CD4-positive, alpha-beta T cell treated with Interleukin-6 for 4 hours (primary cell): ENCODE measurements around the gene ZFYVE21.

Source experiments
- DNase-seq: peaks from one replicate; pipeline ENCODE4 v3.0.0-alpha.2; 2020; ENCODE audit warnings: mixed read lengths

The ZFYVE21 gene

DNA sequence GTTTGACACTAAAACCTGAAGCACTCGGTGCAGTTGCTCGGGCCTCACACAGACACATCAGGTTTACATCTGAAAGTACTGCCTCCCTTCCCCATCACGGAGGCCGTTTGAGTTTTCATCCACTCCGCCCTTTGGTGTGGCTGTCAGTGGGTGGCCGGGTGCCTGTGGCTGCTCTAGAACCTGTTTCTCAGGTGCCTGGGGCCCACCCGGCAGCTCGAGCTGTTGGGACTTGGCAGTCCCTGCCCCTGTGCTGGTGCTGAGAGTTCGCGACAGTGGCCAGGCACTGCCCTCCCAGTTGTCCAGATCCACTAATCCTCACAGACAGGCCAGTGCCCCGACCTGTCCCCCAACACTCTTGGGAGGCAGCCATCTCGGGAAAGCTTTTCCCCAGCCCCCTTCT is 22.7 kb upstream of the ZFYVE21 start:
- DNase-seq: no peak

DNA sequence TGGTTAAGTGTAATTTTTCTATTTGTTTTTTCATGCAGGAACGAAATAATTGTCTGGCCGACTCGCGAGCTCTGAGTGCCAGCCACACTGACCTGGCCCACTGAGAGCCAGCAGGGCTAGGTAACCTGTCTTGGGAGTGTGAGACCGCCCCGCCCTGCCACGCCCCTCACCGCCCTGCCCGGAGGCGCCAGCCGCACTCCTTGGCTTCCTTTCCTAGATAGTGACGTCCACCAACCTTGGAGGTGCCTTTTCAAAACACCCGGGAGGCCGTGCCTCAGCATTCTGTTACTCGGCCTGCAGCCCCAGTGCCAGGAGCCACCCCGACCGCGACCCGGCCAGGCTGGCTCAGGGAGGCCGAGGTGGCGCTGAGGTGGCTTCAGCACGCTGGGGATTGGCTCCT is 22.1 kb upstream of the ZFYVE21 start:
- no peak for DNase-seq

DNA sequence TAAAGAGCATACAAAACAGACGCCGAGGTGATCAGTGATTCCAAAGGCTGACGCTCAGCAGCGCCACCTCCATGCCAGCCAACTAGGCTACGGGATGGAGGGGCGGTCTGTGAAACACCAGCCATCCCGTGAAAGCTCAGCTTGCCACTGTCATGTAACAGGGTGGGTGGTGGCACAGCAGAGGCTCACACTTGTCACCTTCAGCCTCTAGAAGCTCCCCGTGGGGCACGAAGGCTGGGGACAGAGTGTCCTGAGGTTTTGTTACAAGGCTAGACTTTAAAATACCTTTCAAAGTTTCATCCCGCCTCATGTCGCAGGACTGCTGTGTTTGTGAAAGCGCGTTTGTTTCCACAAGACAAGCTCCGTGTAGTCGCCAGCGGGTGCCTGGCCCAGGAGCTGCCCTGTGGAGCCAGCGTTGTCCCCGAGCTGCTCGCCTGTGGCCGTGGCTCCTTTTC is 21.0 kb upstream of the ZFYVE21 start:
- no peak for DNase-seq

DNA sequence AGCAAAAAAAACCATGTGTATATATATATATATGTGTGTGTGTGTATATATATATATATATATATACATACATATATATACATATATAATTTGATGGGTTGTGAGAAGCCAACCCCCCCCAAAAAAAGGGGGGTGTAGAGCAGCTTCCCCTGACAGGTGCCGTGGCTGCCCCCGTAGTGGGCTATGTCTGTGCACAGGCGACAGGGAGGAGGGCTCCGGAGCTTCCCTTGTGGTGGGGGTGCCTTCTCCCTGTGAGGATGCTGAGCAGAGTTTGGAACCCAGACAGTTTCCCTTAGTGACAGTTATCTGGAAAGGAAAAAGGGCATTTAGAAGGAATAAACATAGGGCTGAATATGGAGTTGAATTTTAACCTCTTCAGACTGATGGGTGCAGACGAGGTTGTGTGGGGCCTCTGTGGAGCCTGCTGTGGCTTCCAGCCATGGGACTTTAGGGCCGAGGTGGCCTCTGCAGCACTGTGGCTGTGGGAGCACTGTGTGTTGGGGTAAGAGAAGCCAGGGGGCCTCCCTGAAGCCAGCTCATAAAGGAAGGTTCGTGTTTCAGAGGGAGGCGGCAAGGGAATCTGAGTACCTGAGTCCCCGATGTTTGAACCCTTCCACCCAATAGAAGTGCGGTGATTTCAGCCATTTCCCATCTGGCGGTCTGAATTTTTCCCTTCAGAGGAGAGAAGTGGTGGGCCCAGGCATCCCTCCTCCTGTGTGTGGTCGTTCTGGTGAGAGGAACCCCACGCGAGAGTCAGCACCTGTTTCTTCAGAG is 20.1 kb upstream of the ZFYVE21 start:
- DNase-seq: no peak

DNA sequence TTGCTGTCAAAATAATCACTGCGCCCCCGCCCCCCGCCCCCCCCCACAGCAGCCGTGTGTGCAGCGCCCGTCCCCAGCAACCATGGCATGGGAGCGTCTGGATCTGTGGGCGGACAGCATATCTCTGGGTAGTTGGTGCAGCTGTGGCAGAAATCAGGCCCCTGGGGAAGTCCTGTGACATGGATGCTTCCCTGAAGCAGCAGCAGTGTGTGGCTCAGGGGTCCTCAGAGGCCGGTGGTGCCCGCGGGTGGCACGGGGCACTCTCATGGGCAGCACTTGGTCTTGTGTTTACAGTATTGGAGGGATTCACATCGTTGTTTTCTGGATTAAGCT is 19.6 kb upstream of the ZFYVE21 start:
- DNase-seq: no peak

DNA sequence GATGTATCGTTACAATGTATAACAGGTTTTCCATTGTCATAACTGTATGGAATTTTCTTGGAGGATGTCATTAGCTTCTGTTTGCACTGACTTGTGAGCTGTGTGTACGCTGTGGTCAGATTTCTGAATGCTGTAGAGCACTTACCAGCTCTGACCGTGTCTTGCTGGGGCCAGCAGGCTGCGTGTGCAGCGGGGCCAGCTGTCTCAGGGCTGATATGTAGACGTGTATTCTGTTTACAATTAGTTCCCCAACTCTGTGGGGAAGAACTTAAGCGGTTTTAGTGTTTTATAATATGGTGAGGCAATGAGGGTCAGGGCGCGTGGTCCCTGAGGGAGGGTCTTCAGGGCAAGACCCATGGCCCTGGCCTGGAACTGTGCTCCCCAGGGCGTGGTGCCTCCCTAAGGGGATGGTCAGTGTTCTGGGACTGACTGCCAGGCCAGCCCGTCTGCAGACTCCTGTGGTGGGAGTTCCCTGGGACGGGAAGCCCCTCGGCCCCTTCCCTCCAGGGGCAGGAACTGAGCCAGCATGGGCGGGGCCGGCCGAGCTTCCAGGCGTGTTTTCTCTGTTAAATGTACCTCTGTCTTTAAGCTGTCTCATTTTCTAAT is 19.0 kb upstream of the ZFYVE21 start:
- DNase-seq: no peak

DNA sequence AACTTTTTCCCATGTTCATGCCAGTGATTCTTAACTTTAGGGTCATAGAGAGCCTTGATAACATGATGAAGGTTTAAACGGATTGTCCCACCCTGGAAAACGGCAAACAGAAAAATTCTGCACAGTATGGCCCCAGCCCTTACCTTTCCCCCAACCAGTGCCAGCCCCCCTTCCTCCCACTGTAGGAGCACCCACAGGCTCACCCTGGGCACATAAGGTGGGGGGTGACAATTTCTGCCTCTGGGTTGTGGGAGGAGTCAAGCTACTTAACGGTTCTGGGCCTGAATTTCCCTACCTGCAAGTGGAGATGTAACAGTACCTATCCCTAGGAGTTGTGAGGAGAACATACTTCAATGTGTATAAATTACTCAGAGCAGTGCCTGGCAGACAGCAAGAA is 18.4 kb upstream of the ZFYVE21 start:
- no peak for DNase-seq

DNA sequence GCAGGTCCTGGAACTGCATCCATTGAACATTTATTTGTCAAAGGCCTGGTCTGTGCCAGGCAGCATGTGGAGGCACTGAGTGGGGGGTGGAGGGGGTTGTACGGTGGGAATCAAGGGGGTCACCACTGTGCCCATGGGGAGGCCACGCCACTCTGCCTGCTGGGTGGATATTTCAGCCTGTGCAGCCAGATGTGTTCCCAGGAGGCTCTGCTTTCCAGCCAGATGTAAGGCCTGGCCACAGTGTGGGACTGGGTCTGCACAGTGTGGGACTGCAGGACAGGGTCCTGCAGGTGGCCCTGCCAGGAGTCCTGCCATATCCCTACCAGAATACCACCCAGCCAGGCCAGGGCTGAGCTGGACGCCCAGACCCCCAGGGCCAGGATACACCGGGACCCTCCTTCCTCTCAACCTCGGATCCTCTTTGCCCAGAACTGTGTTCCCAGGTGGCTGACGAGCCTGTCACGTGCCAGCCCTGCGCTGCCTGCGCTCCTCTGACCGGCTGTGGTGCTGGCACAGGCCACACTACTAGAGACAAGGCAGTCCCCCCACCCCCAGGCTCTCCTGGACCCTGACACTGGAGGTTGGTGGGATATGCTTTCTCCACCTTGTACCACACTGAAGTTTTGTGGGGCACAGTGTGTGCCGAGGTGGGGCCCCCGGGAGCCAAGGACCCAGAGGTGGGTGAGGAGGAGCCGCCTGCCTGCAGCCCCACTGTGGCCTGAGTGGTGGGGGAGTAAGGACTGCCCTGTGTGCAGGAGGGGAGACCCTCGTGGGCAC is 17.8 kb upstream of the ZFYVE21 start:
- DNase-seq: no peak

DNA sequence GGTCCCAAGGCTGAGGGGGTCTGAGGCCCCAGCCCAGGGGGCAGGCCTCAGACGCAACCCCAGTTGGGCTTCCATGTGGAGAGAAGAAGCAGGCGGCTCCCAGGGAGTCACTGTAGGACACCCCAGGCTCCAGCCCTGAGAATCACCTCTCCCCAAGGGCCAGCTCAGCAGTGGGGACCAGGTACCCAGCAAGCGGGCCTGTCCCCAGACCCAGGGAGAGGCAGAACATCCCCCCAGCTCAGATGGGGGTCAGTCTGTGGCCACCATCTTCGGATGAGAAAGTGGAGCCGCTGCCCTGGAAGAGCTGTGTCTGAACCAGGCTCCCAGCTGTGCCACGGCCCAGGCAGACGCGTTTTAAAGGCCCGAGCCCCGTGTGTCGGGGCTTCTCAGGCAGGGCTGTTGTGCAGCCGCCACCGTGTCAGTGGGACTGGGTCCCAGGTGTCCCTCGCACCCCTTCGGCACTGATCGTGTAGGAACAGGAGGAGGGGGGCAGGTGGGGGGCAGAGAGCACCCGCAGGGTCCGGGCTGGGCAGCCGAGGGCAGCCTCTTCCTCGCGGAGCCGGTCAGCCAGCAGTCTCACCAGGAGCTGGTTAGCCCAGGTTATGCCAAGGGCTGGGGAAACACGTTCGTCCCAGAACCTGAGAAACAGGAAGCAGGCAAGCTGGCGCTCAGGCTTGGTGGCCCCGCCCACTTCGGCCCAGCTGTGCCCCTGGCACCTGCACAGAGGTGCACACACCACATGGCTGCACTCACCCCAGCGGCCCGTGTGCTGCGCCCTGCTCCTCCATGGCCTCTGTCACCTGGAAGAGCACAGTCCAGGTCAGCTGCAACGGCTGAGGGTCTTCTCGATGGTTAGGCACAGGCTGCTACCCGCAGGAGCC is 17.0 kb upstream of the ZFYVE21 start:
- DNase-seq: no peak

DNA sequence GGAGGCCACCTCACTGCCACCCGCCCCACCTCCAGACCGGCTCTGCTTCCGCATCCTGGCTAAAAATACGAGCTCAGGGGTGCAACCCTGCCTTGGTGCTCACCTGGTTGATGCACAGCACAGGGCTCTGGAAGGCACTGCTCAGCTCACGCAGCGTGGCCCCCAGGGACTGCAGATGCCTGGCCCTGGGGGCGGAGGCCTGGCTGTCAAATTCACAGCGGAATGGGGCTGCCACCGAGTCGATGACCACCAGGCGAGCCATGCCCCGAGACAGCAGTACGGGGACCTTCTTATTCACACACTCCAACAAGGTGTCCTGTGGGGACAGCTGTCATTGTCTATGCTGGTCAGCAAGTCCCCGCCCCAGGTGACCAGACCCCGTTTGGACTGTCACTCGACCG is 16.3 kb upstream of the ZFYVE21 start:
- DNase-seq: no peak

DNA sequence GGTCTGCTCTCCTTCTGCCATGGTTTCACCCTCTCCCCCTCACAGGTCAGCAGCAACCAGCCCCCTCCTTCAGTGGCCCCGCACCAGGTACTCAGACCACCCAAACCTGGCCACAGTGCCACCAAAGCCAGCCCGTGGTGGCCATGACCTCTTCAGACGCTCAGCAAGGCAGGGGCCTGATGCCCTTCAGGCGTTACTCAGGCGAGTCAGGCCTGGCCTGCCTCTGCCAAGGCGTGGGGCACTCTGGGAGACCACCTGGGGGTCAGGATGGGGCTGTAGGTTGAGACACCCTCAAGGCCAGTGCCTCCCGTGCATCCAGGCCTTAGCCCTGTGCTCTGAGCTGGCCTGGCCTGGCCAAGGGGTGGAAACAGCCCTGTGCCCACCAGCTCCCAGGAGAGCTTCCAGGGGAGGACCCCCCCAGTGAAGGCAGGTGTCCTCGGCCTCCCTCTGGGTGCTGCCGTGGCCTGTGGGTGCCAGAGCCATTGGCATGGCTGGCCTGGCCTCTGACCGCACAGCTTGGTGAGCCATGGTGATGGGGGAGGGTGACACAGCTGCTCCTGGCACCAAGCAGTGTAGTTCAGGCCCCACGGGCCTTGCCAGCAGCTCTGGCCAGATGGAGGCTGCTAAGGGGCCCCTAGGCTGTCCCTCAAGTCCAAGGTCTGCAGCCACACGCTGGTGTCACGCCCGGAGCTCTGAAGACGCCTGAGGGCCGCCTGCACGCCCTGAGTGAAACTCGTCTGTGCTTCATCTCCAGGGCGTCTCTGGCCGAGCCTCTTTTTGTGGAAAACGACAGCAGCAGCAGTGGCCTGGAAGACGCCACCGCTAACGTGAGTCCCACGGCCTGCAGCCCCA is 15.5 kb upstream of the ZFYVE21 start:
- DNase-seq: no peak

DNA sequence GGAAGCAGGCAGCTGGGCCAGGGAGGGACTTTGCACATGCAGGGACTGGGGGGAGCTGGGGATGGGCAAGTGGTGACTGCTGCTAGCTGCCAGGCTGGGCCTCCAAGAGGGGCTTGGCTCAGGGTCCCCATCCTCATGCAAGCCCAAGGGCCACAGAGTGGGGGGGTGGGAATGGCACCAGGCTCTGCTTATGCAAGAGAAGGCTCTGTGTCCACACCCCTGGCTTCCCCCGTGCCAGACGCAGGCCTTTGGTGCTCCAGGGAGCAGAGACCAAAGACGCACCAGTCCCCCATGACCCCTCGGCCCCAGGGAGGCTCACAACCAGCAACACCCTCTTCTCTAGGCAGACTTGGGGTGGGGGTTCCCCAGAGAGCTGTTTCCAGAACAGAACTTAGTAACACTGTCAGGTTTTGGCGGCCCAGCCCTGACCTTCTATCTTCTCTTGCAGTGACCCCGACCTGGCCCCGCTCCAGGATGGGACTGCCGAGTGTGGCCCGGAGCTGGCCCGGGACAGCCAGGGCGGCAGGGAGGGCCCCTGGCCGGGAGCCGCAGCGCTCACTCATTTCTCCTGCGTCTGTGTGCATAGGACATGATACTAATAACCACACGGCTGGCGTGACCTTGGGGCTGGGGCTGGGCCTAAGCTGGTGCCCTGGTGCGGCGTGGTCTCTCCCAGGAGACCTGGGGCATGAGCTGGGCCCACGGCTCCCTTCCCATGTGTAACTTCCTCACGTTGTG is 14.7 kb upstream of the ZFYVE21 start:
- DNase-seq: no peak

DNA sequence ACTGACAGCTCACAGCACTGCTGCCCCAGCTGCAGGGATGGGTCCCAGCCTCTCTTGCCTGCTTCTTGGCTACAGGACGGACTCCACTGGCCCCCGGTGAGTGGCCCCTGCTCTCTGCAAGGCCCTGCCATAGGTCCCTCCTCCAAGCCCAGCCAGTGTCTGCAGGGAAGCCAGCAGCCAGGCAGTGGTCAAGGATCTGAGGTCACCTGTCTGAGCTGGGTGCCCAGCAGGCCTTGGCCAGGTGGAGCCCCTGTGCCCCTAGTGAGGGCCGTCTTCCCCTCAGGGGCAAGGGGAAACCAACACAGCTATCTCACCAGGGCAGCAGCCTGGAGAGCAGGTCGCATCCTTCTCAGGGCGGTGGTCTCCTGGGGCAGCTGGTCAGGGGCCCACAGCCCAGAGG is 13.5 kb upstream of the ZFYVE21 start:
- no peak for DNase-seq

DNA sequence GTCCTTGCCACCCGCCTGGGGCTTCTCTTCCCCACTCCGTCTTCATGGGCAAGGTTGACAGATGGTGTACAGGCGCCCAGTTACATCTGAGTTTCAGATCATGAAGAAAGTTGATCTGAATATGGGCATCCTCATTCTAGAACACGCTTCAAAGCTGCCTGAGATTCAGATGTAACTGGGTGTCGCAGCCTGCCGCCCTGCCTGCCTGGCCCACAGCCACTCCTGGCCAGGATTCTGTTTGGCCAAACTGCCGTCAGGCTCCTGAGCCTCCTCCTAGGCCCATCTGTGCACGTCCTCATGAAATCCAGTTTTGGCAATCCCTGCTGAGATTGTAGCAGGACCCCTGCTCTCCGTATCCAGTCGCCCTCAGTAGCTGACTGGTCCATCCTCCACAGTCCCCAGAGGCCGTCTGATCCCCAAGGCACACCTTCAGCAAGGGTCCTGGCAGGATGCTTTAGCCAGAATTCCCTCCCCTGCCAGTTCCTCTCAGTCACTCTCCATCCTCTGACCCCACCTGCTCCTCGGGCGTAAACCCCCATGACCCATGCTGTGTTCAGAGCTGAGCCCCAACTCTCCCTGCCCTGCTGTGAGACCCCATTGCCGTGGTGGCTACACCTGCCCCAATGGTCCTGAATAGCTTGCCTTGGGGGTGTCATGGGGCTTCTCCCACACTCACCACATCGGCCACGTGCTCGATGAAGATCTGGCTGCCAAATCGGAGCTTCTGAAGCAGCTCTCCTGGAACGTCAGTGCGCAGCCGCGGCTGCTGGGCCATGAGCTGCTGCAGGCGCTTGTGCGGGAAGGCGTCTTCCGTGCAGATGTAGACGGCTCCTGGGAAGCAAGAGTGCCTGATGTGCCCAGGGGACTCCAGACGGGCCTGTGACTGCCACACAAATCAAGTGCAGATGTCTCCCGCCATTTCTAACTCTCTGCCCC is 12.8 kb upstream of the ZFYVE21 start:
- no peak for DNase-seq

DNA sequence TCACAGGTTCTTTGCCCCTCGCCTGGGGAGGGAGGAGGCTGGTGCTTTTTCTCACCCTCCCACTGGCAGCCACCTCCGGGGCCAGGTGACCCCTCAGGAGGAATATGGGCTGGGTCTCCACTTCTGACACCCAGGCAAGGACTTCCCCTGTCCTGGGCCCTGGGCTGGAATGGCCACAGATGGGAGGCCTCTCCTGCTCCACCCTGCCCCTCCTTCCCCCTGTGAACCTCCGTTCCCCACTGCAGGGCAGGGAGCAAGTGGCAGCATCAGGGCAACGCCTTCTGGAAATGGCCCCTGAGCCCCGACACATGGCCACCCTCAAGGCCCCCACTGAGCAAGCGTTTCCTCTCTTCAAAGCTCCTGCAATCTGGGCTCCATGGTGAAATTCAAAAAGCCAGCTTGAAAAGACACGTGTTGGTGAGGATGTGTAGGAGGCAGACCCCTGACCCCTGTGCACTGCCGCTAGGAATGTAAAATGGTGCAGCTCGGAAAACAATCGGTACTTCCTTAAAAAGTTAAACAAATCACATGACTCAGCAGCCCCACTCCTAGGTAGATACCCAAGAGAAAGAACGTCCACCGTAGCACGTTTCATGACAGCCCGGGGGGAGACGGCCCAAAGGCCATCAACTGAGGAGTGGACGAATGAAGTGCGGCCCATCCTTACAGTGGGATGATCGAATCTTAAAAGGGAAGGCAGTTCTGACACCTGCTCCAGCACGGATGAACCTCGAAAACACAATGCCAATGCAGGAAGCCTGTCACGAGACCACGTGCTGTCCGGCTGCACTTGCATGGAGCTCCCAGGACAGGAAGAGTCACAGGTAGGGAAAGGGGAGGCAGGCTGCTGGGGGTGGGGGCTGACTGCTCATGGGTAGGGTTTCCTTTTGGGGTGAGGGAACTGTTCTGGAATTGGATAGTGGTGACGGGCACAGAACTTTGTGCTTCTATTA is 11.9 kb upstream of the ZFYVE21 start:
- no peak for DNase-seq

DNA sequence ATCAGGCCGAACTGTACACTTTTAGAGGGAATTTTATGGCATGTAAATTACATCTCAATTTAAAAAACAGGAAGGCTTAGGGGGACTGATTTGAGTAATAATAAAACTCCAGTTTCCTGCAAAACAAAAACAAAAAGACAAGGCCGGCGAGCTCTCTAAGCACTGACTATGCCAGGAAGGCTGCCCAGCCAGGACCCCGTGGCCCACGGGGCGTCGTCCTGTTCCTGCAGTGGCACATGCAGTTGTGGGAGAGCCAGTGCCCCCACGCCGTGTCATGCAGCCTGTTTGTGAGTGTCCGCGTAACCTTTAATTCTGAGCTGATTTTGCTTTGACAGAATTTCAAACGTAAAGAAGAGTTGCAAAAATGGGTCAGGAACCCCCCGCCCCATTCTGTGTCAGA is 10.9 kb upstream of the ZFYVE21 start:
- DNase-seq: no peak

DNA sequence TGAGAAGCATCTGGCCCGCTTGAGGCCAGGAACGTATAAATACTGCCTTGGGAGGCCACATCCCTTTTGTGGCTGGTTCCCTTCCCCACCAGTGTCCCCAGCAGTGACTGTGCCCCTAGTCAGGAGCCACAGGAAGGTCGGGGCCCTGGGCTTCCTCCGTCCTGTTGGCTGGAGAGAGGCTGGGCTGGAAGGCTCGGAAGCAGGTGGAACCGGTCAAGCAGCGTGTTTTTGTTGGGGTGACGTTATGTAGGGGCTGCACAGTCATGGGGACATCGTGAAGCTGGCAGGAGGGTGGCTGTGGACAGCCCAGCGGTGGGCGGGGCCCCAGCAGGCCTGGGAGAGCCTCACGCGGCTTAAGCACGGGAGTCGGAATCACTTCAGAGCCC is 10.5 kb upstream of the ZFYVE21 start:
- no peak for DNase-seq

DNA sequence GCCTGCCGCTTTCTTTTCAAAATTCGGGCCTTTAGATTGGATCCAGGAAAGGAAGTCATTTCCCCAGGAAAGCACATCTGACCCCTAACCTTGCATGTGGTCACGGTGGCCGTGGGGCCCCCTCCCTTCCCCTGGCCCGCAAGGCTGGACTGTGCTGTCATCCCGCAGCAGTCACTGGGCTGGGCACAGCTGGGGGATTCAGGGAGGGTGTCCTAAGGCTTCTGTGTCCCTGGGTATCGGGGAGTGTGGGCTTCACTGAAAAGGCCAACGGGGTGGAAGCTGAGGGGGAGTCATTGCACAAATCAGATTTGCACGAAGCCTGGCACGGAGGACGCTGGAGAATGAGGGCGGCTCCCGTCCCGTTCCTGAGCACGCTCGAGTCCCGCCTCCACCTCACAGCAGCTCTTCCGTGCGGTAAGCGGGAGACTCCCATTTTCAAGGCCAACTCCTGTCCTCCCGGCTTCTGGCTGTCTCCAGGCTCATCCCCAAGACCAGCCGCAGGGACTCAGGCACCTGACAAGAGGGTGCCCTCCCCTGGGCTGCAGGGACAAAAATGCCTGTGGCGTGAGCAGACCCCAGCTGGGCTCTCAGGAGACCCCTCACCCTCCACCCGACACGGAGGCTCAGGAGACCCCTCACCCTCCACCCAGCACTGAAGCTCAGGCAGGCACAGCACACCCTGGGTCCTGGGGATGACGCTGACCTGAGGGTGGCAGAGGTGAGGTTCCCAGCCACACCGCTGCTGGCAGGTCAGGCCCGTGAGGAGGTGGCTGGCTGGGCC is 9.9 kb upstream of the ZFYVE21 start:
- no peak for DNase-seq
